Measurements from ENCODE around the gene SCUBE2. TPM values are rescaled to one million over a fixed set of nuclear protein-coding genes. Genes with fewer than 3 reads are reported as not detected.

Gene SCUBE2
- total RNA-seq, 1 donor from 2014 or later: 2.9 TPM

DNA sequence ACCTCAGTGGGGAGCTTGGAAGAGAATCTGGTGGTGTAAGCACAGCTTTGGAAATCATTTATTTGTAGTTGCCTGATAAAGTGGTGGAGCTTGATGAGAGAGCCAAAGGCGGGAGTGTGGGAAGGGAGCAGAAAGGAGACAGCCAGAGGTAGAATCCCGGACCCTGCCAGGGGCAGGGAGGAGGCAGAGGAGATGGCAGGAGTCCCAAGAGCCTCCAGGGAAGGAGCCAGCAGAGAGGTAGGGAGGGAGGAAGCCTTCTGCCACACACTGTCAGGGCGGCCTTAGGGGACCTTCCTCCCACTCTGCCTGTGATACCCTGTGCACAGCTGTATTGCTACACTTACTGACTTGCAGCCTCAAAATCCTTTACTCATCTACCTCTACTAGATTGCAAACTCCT, 15.4 kb downstream of the SCUBE2 start:
- no peak for FAIRE-seq
- DNase-seq (ENCODE audit: low spot score in 2 of 2): no peak

GRCh38 chr11:9075556-9075955, 15.8 kb downstream of the SCUBE2 start:
- no peak for FAIRE-seq
- no peak for DNase-seq (ENCODE audit: low spot score in 2 of 2)

DNA sequence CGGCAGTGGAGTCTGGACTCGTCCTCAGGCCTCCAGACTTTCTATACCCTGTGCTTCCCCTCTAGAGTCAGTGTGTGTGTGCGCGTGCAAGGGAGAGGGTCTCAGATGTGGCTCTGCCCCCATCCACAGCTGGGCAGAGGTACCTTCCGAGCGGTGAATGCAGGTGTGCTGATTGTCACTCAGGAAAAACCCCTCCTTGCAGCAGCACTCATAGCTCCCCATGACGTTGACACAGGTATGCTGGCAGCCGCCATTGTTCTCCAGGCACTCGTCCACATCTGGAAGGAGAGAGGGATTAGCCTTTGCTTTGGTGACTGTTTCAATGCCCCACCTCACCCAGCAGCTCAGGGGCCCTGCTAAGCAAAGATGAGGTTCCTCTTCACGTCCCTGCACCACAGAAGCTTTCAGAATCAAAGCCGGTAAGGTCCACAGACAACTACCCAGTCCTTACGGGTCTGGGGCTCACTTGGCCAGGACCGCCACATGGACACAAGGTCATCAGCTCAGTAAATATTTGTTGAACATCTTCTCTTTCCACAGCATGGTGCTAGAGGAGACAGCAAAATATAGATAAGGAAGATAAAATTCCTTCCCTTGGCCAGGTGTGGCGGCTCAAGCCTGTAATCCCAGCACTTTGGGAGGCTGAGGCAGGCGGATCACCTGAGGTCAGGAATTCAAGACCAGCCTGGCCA, 16.9 kb downstream of the SCUBE2 start:
- FAIRE-seq (no peak), DNase-seq (ENCODE audit: low spot score in 2 of 2) (no peak)

DNA sequence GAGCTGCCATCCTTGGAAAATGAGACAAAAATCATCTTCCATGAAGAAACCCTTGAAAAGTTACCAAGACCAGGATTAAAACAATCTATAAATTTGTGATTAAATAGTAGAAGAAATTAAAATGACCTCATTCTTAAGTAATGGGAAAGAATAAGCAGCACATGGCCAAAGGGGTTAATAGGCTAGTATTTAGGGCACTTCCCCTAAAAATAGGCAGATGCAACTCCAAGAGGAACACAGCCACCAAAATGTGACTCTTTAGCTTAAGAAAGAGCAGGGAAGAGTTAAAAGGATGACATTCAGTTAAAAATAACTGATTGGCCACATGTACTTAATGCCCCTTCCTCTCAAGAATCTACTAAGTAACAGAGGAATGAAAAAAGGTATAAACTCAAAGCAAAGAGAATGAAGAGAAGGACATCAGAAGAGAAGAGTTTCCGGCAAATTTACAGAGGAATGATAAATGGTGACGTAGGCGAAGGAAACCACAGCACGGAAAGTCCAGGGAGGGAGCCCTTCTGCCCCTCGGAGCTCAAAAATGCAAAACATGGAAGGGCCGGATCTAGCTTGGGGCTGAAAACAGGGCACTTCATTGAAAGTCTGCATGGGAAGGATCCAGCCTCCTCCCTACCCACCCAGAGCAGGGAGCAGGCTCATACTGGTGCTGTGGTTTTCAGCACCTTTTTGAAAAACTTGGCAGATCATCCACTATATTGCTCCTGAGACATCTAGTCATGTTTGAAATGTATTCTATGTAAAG, 17.8 kb downstream of the SCUBE2 start:
- FAIRE-seq (no peak), DNase-seq (ENCODE audit: low spot score in 2 of 2) (no peak)

- DNase-seq (ENCODE audit: low spot score in 2 of 2) (no peak), FAIRE-seq (no peak)
These were observed 18.7 kb downstream of the SCUBE2 start for GRCh38 chr11:9072626-9073176.

DNA sequence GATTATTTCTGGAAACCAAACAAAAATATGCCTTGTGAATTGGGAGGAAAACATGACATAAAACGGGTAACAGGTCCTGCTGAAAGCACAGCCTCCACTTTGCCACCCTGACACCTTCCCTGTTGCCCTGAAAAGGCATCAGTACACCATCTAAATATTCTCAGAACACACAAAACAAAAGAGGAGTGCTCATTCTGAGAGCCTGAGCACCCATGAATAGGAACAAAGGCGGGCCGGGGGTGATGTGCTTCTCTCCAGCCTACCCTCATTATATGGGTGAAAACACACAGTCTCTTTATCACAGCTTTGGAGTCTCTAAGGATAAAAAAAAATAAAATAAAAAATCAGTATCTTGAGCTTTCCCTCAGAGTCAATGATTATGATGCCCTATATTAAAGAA, 19.7 kb downstream of the SCUBE2 start:
- FAIRE-seq (no peak), DNase-seq (ENCODE audit: low spot score in 2 of 2) (no peak)

- FAIRE-seq (no peak), DNase-seq (ENCODE audit: low spot score in 2 of 2) (no peak)
These were observed 20.5 kb downstream of the SCUBE2 start for GRCh38 chr11:9070749-9071491.

DNA sequence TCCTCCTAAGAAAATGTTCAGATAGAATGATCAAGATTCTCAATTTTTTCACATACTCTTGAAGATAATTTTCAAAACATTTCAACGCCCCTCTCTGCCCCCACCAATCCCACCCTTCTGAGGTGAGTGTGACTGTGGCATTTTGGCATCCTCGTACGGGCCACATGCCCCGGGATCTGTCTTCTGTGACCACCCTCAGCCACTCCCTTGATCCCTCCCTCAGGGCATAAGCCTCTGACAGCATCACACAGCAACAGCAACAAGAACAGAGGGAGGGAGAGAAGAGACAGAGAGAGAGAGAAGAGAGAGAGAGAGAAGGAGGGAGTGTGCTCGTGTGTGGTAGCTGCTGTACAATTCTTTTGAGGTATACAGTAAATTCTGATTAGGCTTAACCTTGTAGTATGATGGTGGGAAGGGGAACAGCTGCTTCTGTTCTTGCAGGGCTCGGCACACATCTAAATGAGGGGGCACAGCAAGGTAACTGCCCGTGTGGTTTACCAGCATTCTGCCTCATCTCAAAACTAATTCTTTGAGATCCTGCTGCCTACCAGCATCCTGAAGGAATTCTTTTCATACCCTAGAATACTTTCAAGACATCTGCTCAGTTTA, 21.4 kb downstream of the SCUBE2 start:
- no peak for FAIRE-seq
- no peak for DNase-seq (ENCODE audit: low spot score in 2 of 2)

DNA sequence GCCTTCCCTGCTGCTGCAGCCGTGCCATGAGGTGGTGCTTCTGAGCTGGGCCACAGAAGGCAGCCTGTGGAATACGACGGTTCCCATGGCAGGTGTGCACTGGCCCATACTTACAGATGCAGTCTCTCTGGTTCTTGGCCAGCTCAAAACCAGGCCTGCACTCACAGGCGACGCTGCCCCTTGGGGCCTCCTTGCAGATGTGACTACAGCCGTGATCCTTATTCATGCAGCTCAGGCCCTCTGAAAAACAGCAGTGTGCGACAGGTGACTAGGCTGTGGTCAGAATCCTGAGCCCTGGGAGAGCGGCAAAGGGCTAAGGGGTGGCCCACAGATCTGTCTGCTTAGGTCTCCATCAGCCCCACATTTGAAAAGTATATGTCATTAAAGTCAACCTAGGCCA, 22.1 kb downstream of the SCUBE2 start:
- DNase-seq (ENCODE audit: low spot score in 2 of 2): no peak
- no peak for FAIRE-seq

- DNase-seq (ENCODE audit: low spot score in 2 of 2): no peak
- no peak for FAIRE-seq
These were observed 24.9 kb downstream of the SCUBE2 start for GRCh38 chr11:9066433-9066925.

- DNase-seq (ENCODE audit: low spot score in 2 of 2) (no peak), FAIRE-seq (no peak)
These were observed 25.6 kb downstream of the SCUBE2 start for GRCh38 chr11:9065607-9066432.

DNA sequence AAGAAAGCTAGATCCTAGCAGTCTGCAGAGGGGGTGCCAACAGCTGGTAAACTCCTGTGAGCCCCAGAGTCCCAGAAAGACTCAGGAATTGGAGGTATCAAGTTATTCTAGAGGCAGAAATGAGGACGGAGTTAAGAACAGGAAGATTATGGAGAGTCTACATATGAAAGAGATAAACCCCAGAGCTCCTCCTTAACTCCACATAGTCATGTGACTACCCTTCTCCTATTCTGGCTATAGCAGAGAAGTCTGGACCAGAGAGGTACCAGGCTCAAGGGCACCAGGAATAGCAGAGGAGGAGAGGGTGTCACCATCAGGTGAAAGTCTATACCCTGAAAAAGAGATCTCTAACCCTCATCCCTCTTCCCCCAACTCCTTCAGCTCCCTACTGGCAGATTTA, 29.6 kb downstream of the SCUBE2 start:
- no peak for DNase-seq (ENCODE audit: low spot score in 2 of 2)
- FAIRE-seq: no peak

GRCh38 chr11:9060700-9061111, 30.7 kb downstream of the SCUBE2 start:
- FAIRE-seq: no peak

DNA sequence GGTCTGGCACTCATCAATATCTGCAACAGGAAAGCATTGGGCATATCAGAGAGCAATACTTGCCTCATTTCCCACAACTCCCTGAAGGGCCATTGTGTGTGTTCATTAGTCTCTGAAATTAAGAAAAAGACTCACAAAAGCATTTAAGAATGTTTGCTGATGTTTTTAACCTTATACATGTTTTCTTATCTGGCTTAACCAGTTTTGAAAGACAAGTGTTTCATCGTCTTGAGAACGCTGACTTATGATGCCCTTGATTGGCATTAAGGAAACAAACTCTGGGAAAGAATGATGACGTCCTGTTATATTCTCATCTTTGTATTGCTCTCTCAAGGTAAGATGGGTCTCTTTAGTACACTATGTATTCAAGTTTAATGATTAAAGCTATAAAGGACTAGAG, 32.0 kb downstream of the SCUBE2 start:
- FAIRE-seq (no peak), DNase-seq (ENCODE audit: low spot score in 2 of 2) (no peak)

More at GRCh38 chr11:9060700-9061111, 30.7 kb downstream of the SCUBE2 start:
- no peak for DNase-seq (ENCODE audit: low spot score in 2 of 2)

DNA sequence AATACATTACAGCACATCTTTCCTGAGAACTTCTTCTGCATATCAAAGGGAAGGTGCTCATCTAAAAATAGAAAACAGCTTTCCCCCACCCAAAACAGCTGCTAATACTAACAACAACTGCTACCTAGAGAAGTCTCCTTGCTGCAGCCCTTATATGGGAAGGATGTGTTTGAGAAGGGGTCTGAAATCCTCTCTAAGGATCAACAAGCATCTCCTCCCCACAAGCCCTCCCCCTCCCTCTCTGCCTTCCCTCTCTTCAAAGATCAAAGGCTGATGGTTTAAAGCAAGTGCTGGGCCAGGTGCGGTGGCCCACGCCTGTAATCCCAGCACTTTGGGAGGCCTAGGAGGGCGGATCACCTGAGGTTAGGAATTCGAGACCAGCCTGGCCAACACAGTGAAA, 33.5 kb downstream of the SCUBE2 start:
- no peak for FAIRE-seq
- DNase-seq (ENCODE audit: low spot score in 2 of 2): no peak

GRCh38 chr11:9057007-9057406, 34.4 kb downstream of the SCUBE2 start:
- FAIRE-seq (no peak), DNase-seq (ENCODE audit: low spot score in 2 of 2) (no peak)

DNA sequence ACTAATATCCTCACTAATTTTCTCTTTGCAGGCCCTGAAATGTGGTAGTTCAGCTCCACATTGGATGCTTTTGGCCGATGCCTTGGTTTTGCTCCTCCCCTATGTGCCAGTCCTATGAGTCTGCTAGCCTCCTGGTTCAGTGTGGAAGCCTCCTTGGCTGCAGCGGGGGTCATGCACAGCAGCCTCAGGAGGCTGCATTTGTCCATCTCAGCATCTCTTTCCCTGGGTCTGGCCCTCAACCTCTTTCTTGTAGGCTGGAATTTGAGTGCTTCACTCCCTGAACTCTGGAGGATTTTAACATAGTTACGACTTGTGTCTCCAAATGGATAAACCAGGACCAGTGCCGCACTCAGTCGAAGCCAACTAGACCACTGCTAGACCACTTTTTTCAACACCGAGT, 34.9 kb downstream of the SCUBE2 start:
- no peak for FAIRE-seq
- DNase-seq (ENCODE audit: low spot score in 2 of 2): no peak

- no peak for FAIRE-seq
- no peak for DNase-seq (ENCODE audit: low spot score in 2 of 2)
These were observed 37.9 kb downstream of the SCUBE2 start for GRCh38 chr11:9053316-9054035.

DNA sequence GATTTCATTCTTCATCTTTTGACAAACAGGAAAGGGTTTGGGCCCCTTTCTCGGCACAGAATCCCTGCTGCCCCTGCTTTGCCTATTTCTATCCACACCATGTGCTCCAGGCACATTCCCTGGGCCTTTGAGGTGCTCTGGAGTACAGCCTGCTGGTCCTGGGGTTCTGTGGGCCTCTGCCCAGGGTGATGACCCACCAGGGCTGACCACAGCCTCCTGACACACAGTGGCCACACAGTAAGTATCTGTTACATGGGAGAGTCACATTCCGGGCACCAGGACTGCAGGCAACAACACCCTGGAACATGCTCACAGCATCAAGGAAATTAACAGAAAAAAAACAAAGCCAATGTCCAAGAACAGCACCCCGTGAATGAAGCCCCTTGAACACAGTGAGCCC, 39.1 kb downstream of the SCUBE2 start:
- no peak for FAIRE-seq
- no peak for DNase-seq (ENCODE audit: low spot score in 2 of 2)

Measured in frontal cortex (tissue), 4 donors.